H9 (cell line): ENCODE results near the gene SLC6A18. TPM values are rescaled to one million over a fixed set of nuclear protein-coding genes. Genes with fewer than 3 reads are reported as not detected.

Source experiments
- DNase-seq: peaks from one replicate; pipeline ENCODE4 v3.0.0-alpha.2; 2017
- H2AFZ ChIP-seq: one replicate; pipeline ENCODE4 v1.6.1; 2013; ENCODE audit warnings: mild to moderate bottlenecking, low read length, control low read depth, moderate library complexity
- H2AK5ac ChIP-seq: 2 replicates; pipeline ENCODE4 v1.6.1; 2013; ENCODE audit warnings: low read length, control low read depth, mixed read lengths; ENCODE audit not compliant: insufficient read length
- H2BK120ac ChIP-seq: one replicate; pipeline ENCODE4 v1.6.1; 2013; ENCODE audit warnings: low read depth, mild to moderate bottlenecking, low read length, control low read depth, inconsistent platforms; ENCODE audit not compliant: poor library complexity, severe bottlenecking
- H2BK12ac ChIP-seq: 2 replicates; pipeline ENCODE4 v1.6.1; 2013; ENCODE audit warnings: low read length, control low read depth, mixed read lengths, low read depth; ENCODE audit not compliant: insufficient read length
- H2BK15ac ChIP-seq: 2 replicates; pipeline ENCODE4 v1.6.1; 2013; ENCODE audit warnings: low read depth, low read length, control low read depth
- H2BK20ac ChIP-seq: one replicate; pipeline ENCODE4 v1.6.1; 2013; ENCODE audit warnings: low read depth, mild to moderate bottlenecking, low read length, control low read depth, inconsistent platforms; ENCODE audit not compliant: poor library complexity, severe bottlenecking
- H2BK5ac ChIP-seq: 2 replicates; pipeline ENCODE4 v1.6.1; 2013; ENCODE audit warnings: low read length, control low read depth, mixed read lengths; ENCODE audit not compliant: insufficient read length
- H3K14ac ChIP-seq: 2 replicates; pipeline ENCODE4 v1.6.1; 2013; ENCODE audit warnings: low read length, control low read depth; ENCODE audit not compliant: insufficient read depth
- H3K18ac ChIP-seq: 2 replicates; pipeline ENCODE4 v1.6.1; 2013; ENCODE audit warnings: low read depth, mild to moderate bottlenecking, mixed read lengths, low read length, control low read depth; ENCODE audit not compliant: insufficient read length
- H3K23ac ChIP-seq: 2 replicates; pipeline ENCODE4 v1.6.1; 2013; ENCODE audit warnings: low read length, control low read depth, mixed read lengths, low read depth; ENCODE audit not compliant: insufficient read length
- H3K23me2 ChIP-seq: 2 replicates; pipeline ENCODE4 v1.6.1; 2013; ENCODE audit warnings: low read depth, mild to moderate bottlenecking, mixed read lengths, low read length, control low read depth; ENCODE audit not compliant: insufficient read length, poor library complexity, severe bottlenecking
- H3K27ac ChIP-seq: 2 replicates; pipeline ENCODE4 v1.5.1; 2013; ENCODE audit warnings: low read length, control low read depth, mixed read lengths, low read depth; ENCODE audit not compliant: insufficient read length
- H3K27me3 ChIP-seq: 2 replicates; pipeline ENCODE4 v1.6.1; 2013; ENCODE audit warnings: low read length, control low read depth, inconsistent platforms; ENCODE audit not compliant: insufficient read depth
- H3K4ac ChIP-seq: 2 replicates; pipeline ENCODE4 v1.6.1; 2013; ENCODE audit warnings: low read depth, mild to moderate bottlenecking, control low read depth, inconsistent platforms, low read length, moderate library complexity
- H3K4me1 ChIP-seq: 2 replicates; pipeline ENCODE4 v1.6.1; 2013; ENCODE audit warnings: low read length, control low read depth, inconsistent platforms; ENCODE audit not compliant: insufficient read depth
- H3K4me2 ChIP-seq: 2 replicates; pipeline ENCODE4 v1.6.1; 2013; ENCODE audit warnings: low read length, control low read depth, mixed read lengths; ENCODE audit not compliant: insufficient read length, insufficient read depth
- H3K56ac ChIP-seq: 2 replicates; pipeline ENCODE4 v1.6.1; 2013; ENCODE audit warnings: low read depth, mild to moderate bottlenecking, mixed read lengths, low read length, control low read depth; ENCODE audit not compliant: insufficient read length
- H3K79me1 ChIP-seq: 2 replicates; pipeline ENCODE4 v1.6.1; 2013; ENCODE audit warnings: low read depth, mild to moderate bottlenecking, moderate library complexity, low read length, control low read depth, inconsistent platforms; ENCODE audit not compliant: insufficient read depth, poor library complexity, severe bottlenecking
- H3K79me2 ChIP-seq: 2 replicates; pipeline ENCODE4 v1.6.1; 2013; ENCODE audit warnings: low read length, control low read depth, inconsistent platforms; ENCODE audit not compliant: insufficient read depth
- H3K9ac ChIP-seq: 2 replicates; pipeline ENCODE4 v1.6.1; 2013; ENCODE audit warnings: low read length, control low read depth, mixed read lengths; ENCODE audit not compliant: insufficient read length; ENCODE audit errors: extremely low read depth
- H3K9me3 ChIP-seq: one replicate; pipeline ENCODE4 v1.6.1; 2013; ENCODE audit warnings: low read depth, low read length, inconsistent platforms; ENCODE audit not compliant: control insufficient read depth
- H3T11ph ChIP-seq: one replicate; pipeline ENCODE4 v1.6.1; 2013; ENCODE audit warnings: mild to moderate bottlenecking, low read length, control low read depth, inconsistent platforms
- H4K20me1 ChIP-seq: one replicate; pipeline ENCODE4 v1.6.1; 2013; ENCODE audit not compliant: control insufficient read depth, insufficient read length, insufficient read depth
- H4K5ac ChIP-seq: 2 replicates; pipeline ENCODE4 v1.6.1; 2013; ENCODE audit warnings: low read depth, mild to moderate bottlenecking, mixed read lengths, low read length, control low read depth; ENCODE audit not compliant: insufficient read length
- H4K8ac ChIP-seq: replicated peaks from 2 replicates; pipeline ENCODE4 v1.6.1; 2013; ENCODE audit warnings: low read length, control low read depth, mixed read lengths, low read depth; ENCODE audit not compliant: insufficient read length
- H4K91ac ChIP-seq: 2 replicates; pipeline ENCODE4 v1.6.1; 2013; ENCODE audit warnings: low read depth, mild to moderate bottlenecking, moderate library complexity, mixed read lengths, low read length, control low read depth; ENCODE audit not compliant: insufficient read length
- H3K27ac Mint-ChIP-seq, 3 experiments: 2 replicates in 2 of 3; 3 replicates in 1 of 3; pipeline ENCODE4 v1.8.0; 2020 to 2021; ENCODE audit warnings: mixed read lengths in 3 of 3, mild to moderate bottlenecking in 1 of 3, moderate library complexity in 1 of 3
- H3K27me3 Mint-ChIP-seq: 2 replicates; pipeline ENCODE4 v1.8.0; 2021; ENCODE audit warnings: low read depth, mild to moderate bottlenecking, moderate library complexity, mixed read lengths
- H3K36me3 Mint-ChIP-seq, 3 experiments: 2 replicates in 2 of 3; 3 replicates in 1 of 3; pipeline ENCODE4 v1.8.0; 2020 to 2021; ENCODE audit warnings: low read depth in 3 of 3, mixed read lengths in 3 of 3; ENCODE audit not compliant: insufficient read depth in 1 of 3
- H3K4me1 Mint-ChIP-seq, 2 experiments: 2 replicates each; pipeline ENCODE4 v1.8.0; 2020; ENCODE audit warnings: mixed read lengths in 2 of 2
- H3K4me3 Mint-ChIP-seq, 2 experiments: 2 replicates in 1 of 2; 3 replicates in 1 of 2; pipeline ENCODE4 v1.8.0; 2020 to 2021; ENCODE audit warnings: mild to moderate bottlenecking in 2 of 2, mixed read lengths in 2 of 2, moderate library complexity in 1 of 2
- H3K9me3 Mint-ChIP-seq, 2 experiments: 2 replicates in 1 of 2; 3 replicates in 1 of 2; pipeline ENCODE4 v1.8.0; 2020; ENCODE audit warnings: mild to moderate bottlenecking in 2 of 2, mixed read lengths in 2 of 2, moderate library complexity in 1 of 2
- WGBS: extraction: QIAGEN DNeasy Blood & Tissue Kit; methylation state at CpG from one replicate; pipeline ENCODE4 v1.1.7; 2013; ENCODE audit warnings: missing lambda C conversion rate, low lambda C conversion rate, mixed read lengths; ENCODE audit not compliant: insufficient read length; ENCODE audit errors: extremely low coverage; 5-methylcytosine and 5-hydroxymethylcytosine counted together
- total RNA-seq: library from RNA; stranded (reverse); gene quantifications from 2 replicates; pipeline ENCODE4 v1.2.1, GENCODE V29; 2021
- TF ChIP-seq, protein P1 (sequence below): fragments of 200-600 bp; sonication (generic); conservative IDR thresholded peaks from 3 replicates; pipeline ENCODE4 v1.8.0; 2021; ENCODE audit warnings: antibody characterized with exemption, mild to moderate bottlenecking

SLC6A18 gene
- total RNA-seq, 1 experiment from 2014 or later, result not detected

GRCh38 chr5:1212881-1213280, 12.3 kb upstream of the SLC6A18 start:
- H3K27ac ChIP-seq, result no peak overlapping the region
- H3K4me2 ChIP-seq, result no peak overlapping the region
- H3K27me3 ChIP-seq, result no peaks in the 10 kb centered on the region
- H3T11ph ChIP-seq, result no peak overlapping the region
- no peak overlapping the region for H2BK120ac ChIP-seq
- H3K56ac ChIP-seq, result no peak overlapping the region
- H2BK15ac ChIP-seq, result no peak overlapping the region
- H3K14ac ChIP-seq, result no peak overlapping the region
- H3K79me2 ChIP-seq, result no peaks in the 10 kb centered on the region
- Mint-ChIP-seq H3K36me3 (no peaks in the 10 kb centered on the region), H3K27me3 (peaks cover 7% of the 10 kb centered on the region), H3K9me3 (peaks cover 0 to 6% of the 10 kb centered on the region in 2 experiments; a peak in 3 of 5 replicates), H3K27ac (no peak overlapping the region), H3K4me3 (no peak overlapping the region), H3K4me1 (peaks cover 0 to 3% of the 10 kb centered on the region in 2 experiments; a peak in 1 of 4 replicates)
- no peak overlapping the region for H2BK12ac ChIP-seq
- H3K23ac ChIP-seq, result no peak overlapping the region
- TF ChIP-seq, protein P1, sequence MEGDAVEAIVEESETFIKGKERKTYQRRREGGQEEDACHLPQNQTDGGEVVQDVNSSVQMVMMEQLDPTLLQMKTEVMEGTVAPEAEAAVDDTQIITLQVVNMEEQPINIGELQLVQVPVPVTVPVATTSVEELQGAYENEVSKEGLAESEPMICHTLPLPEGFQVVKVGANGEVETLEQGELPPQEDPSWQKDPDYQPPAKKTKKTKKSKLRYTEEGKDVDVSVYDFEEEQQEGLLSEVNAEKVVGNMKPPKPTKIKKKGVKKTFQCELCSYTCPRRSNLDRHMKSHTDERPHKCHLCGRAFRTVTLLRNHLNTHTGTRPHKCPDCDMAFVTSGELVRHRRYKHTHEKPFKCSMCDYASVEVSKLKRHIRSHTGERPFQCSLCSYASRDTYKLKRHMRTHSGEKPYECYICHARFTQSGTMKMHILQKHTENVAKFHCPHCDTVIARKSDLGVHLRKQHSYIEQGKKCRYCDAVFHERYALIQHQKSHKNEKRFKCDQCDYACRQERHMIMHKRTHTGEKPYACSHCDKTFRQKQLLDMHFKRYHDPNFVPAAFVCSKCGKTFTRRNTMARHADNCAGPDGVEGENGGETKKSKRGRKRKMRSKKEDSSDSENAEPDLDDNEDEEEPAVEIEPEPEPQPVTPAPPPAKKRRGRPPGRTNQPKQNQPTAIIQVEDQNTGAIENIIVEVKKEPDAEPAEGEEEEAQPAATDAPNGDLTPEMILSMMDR, result no peak
- H4K20me1 ChIP-seq, result peaks cover 3% of the 10 kb centered on the region
- no peaks in the 10 kb centered on the region for H3K9me3 ChIP-seq
- no peak overlapping the region for H3K9ac ChIP-seq
- H3K79me1 ChIP-seq, result no peaks in the 10 kb centered on the region
- no peaks in the 10 kb centered on the region for H3K4me1 ChIP-seq
- no peaks in the 10 kb centered on the region for H3K23me2 ChIP-seq
- no peak overlapping the region for H4K8ac ChIP-seq
- no peak overlapping the region for H4K91ac ChIP-seq
- H4K5ac ChIP-seq, result no peak overlapping the region
- H3K18ac ChIP-seq, result no peak overlapping the region
- no peak for DNase-seq
- H2AK5ac ChIP-seq, result no peak overlapping the region
- no peak overlapping the region for H3K4ac ChIP-seq
- no peak overlapping the region for H2AFZ ChIP-seq
- H2BK20ac ChIP-seq, result no peak overlapping the region
- no peak overlapping the region for H2BK5ac ChIP-seq
- no CpG with 5 or more reads among the region's 18 CpGs for WGBS
